Tibial nerve (tissue), 4 donors: ENCODE data around the gene SLX4IP. TPM values are rescaled to one million over a fixed set of nuclear protein-coding genes. Genes with fewer than 3 reads are reported as not detected.

Experiments used
- DNase-seq, 2 donors: peaks; one replicate each; pipeline ENCODE4 v3.0.0-alpha.2; 2019; ENCODE audit warnings: low spot score in 2 of 2
- H3K27ac ChIP-seq, 4 donors: fragments of 200-600 bp; sonication (generic) in 3 of 4; one replicate each; pipeline ENCODE4 v1.5.1; 2017 to 2019; ENCODE audit warnings: mild to moderate bottlenecking in 1 of 4
- H3K27me3 ChIP-seq, 2 donors: fragments of 200-600 bp; sonication (generic) in 1 of 2; one replicate each; pipeline versions ENCODE4 v1.5.1 to v1.6.0; 2017 to 2019
- H3K36me3 ChIP-seq, 3 donors: fragments of 200-600 bp; sonication (generic); one replicate each; pipeline ENCODE4 v1.5.1; 2018 to 2019
- H3K4me1 ChIP-seq, 4 donors: fragments of 200-600 bp; sonication (generic) in 3 of 4; one replicate each; pipeline ENCODE4 v1.5.1; 2017 to 2019
- H3K4me3 ChIP-seq, 4 donors: fragments of 200-600 bp; sonication (generic) in 3 of 4; one replicate each; pipeline ENCODE4 v1.5.1; 2017 to 2019; ENCODE audit warnings: mild to moderate bottlenecking in 1 of 4, moderate library complexity in 1 of 4
- H3K9me3 ChIP-seq, 4 donors: fragments of 200-600 bp; sonication (generic) in 3 of 4; one replicate each; pipeline ENCODE4 v1.5.1; 2017 to 2019
- EP300 ChIP-seq, 2 donors: sonication (generic); formaldehyde crosslinking; IDR thresholded peaks; one replicate each; pipeline ENCODE4 v1.6.1; 2017; ENCODE audit warnings: antibody characterized with exemption in 2 of 2, mild to moderate bottlenecking in 1 of 2
- POLR2A ChIP-seq, 2 donors: fragments of 450-650 bp; IDR thresholded peaks; one replicate each; pipeline ENCODE4 v1.6.1; 2017; ENCODE audit warnings: antibody characterized with exemption in 2 of 2, mild to moderate bottlenecking in 2 of 2, moderate library complexity in 2 of 2
- WGBS, 2 donors: methylation state at CpG; one replicate each; pipeline ENCODE4 v1.1.5; 2018; 5-methylcytosine and 5-hydroxymethylcytosine counted together
- total RNA-seq, 4 donors: library from RNA; depleted of rRNA; stranded (reverse); fragments of >200 nt; gene quantifications; one replicate each; pipeline ENCODE4 v1.1.0, GENCODE V29; 2016
- TF ChIP-seq, protein P1 (sequence below), 5 experiments: fragments of 200-600 bp in 3 of 5; fragments of 450-650 bp in 2 of 5; sonication (generic) in 3 of 5; IDR thresholded peaks; one replicate each; pipeline ENCODE4 v1.5.1; 2016 to 2019; ENCODE audit warnings: antibody characterized with exemption in 5 of 5, mild to moderate bottlenecking in 3 of 5, moderate library complexity in 2 of 5

The SLX4IP gene
- total RNA-seq, 4 donors from 2014 or later = 3.3 to 5.7 (median 3.5) TPM

GRCh38 chr20:10565922-10566897 lies 131.1 kb downstream of the SLX4IP start:
- peaks cover 0 to 3% (median 0%) of the 10 kb centered on the region in 4 donors for H3K9me3 ChIP-seq
- peak overlapping the region in 2 of 4 donors; percentile 67 to 73 for H3K27ac ChIP-seq
- TF ChIP-seq EP300 (IDR thresholded peaks at IDR 0.05) = no peak
- no peak for TF ChIP-seq POLR2A (IDR thresholded peaks at IDR 0.05)
- TF ChIP-seq, protein P1, sequence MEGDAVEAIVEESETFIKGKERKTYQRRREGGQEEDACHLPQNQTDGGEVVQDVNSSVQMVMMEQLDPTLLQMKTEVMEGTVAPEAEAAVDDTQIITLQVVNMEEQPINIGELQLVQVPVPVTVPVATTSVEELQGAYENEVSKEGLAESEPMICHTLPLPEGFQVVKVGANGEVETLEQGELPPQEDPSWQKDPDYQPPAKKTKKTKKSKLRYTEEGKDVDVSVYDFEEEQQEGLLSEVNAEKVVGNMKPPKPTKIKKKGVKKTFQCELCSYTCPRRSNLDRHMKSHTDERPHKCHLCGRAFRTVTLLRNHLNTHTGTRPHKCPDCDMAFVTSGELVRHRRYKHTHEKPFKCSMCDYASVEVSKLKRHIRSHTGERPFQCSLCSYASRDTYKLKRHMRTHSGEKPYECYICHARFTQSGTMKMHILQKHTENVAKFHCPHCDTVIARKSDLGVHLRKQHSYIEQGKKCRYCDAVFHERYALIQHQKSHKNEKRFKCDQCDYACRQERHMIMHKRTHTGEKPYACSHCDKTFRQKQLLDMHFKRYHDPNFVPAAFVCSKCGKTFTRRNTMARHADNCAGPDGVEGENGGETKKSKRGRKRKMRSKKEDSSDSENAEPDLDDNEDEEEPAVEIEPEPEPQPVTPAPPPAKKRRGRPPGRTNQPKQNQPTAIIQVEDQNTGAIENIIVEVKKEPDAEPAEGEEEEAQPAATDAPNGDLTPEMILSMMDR (IDR thresholded peaks at IDR 0.05) = no peak
- H3K27me3 ChIP-seq = no peaks in the 10 kb centered on the region
- peaks cover 0 to 18% (median 0%) of the 10 kb centered on the region in 3 donors for H3K36me3 ChIP-seq
- 80 to 82% methylated on average over 8 of the region's 8 CpGs for WGBS, 2 donors
- no peak for DNase-seq
- no peak overlapping the region for H3K4me3 ChIP-seq
- peaks cover 0 to 9% (median 0%) of the 10 kb centered on the region in 4 donors for H3K4me1 ChIP-seq

GRCh38 chr20:10568032-10568431 lies 132.9 kb downstream of the SLX4IP start:
- WGBS, 2 donors = 94 to 98% methylated on average over 3 of the region's 3 CpGs
- TF ChIP-seq EP300 (IDR thresholded peaks at IDR 0.05) (no peak), POLR2A (IDR thresholded peaks at IDR 0.05) (no peak)
- TF ChIP-seq, protein P1 (IDR thresholded peaks at IDR 0.05) = no peak

DNA sequence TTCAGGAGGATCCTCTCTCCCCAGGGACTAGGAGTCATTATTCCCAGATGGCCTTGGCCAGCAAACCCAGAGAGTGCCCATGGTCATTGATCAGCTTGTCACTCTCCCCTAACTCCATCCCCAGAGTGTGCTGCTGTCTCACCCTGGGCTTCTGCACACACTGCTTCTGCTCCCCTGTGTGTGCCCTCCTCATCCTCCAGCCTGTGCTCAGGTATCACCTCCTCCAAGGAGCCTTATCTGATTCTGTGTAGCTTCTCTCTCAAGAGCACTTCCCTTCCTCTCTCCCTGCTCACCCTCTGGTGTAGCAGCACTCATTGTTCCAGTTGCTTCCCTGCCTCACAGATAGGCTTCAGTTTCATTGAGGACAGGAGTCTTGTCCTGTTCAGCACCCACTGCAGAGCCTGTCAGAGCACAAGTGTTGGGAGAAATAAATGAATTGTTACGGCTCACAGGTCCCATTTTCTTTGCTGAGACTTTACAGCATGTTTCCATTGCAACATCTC lies 136.3 kb downstream of the SLX4IP start:
- H3K4me3 ChIP-seq = no peak overlapping the region
- TF ChIP-seq, protein P1 (IDR thresholded peaks at IDR 0.05) = no peak
- TF ChIP-seq EP300 (IDR thresholded peaks at IDR 0.05) = no peak
- TF ChIP-seq POLR2A (IDR thresholded peaks at IDR 0.05) = no peak
- WGBS, 2 donors = 87 to 88% methylated on average over 1 of the region's 1 CpG
- peaks cover 0 to 8% (median 0%) of the 10 kb centered on the region in 3 donors for H3K36me3 ChIP-seq
- DNase-seq = no peak
- H3K27ac ChIP-seq = no peak overlapping the region
- H3K4me1 ChIP-seq = peaks cover 0 to 13% (median 4%) of the 10 kb centered on the region in 4 donors
- H3K27me3 ChIP-seq = no peaks in the 10 kb centered on the region
- H3K9me3 ChIP-seq = no peaks in the 10 kb centered on the region

More at GRCh38 chr20:10568032-10568431, 132.9 kb downstream of the SLX4IP start:
- Histone ChIP-seq H3K9me3 (peaks cover 0 to 3% (median 0%) of the 10 kb centered on the region in 4 donors), H3K27me3 (no peaks in the 10 kb centered on the region), H3K4me3 (no peak overlapping the region), H3K27ac (no peak overlapping the region), H3K36me3 (peaks cover 0 to 8% (median 0%) of the 10 kb centered on the region in 3 donors), H3K4me1 (peaks cover 0 to 16% (median 7%) of the 10 kb centered on the region in 4 donors)
- DNase-seq = no peak

DNA sequence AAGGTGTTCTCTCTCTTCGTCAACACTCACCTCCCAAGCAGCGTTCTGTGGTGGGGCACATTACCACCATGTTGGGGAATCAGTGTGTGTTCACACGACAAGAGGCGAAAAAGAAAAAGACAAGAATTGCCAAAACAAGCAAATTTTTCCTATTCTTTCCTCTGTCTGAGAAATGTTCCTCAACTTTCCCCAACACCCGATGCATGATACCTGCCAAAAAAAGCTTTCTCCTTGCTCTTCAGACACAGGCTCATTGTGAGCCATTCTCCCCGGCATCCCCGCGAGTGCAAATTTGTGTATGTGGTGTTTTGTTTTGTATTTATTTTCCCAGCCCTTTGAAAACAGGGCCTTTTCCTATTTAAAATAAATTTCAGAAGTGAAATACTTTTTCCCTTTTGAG lies 137.7 kb downstream of the SLX4IP start:
- WGBS, 2 donors = 64 to 67% methylated on average over 8 of the region's 8 CpGs
- Histone ChIP-seq H3K27me3 (no peaks in the 10 kb centered on the region), H3K27ac (peak overlapping the region in 1 of 4 donors; percentile 45), H3K9me3 (no peaks in the 10 kb centered on the region), H3K36me3 (no peaks in the 10 kb centered on the region), H3K4me1 (peaks cover 0 to 13% (median 6%) of the 10 kb centered on the region in 4 donors), H3K4me3 (no peak overlapping the region)
- TF ChIP-seq, protein P1 (IDR thresholded peaks at IDR 0.05) = no peak
- TF ChIP-seq POLR2A (IDR thresholded peaks at IDR 0.05) = no peak
- TF ChIP-seq EP300 (IDR thresholded peaks at IDR 0.05) = no peak
- DNase-seq = no peak
